ENCODE data around the gene ASPRV1.

The ASPRV1 gene

GRCh38 chr2:69985688-69986087, 24.3 kb upstream of the ASPRV1 start:
- TF ChIP-seq POLR2AphosphoS5 (IDR thresholded peaks at IDR 0.05; ENCODE audit: low read depth, low read length): no peak
- TF ChIP-seq TAF1 (IDR thresholded peaks at IDR 0.05; ENCODE audit: borderline replicate concordance, low read depth, low read length): no peak
- TF ChIP-seq POLR2A (IDR thresholded peaks at IDR 0.05; ENCODE audit: low read depth, low read length): no peak
- DNase-seq (ENCODE audit: insufficient read length): no peak
- FAIRE-seq: no peak

- no peak for TF ChIP-seq POLR2A (IDR thresholded peaks at IDR 0.05; ENCODE audit: low read depth, low read length)
- no peak for TF ChIP-seq TAF1 (IDR thresholded peaks at IDR 0.05; ENCODE audit: borderline replicate concordance, low read depth, low read length)
- TF ChIP-seq POLR2AphosphoS5 (IDR thresholded peaks at IDR 0.05; ENCODE audit: low read depth, low read length): no peak
- DNase-seq (ENCODE audit: insufficient read length) (no peak), FAIRE-seq (no peak)
These were observed 23.8 kb upstream of the ASPRV1 start for GRCh38 chr2:69985216-69985615.

- TF ChIP-seq POLR2AphosphoS5 (IDR thresholded peaks at IDR 0.05; ENCODE audit: low read depth, low read length): no peak
- TF ChIP-seq POLR2A (IDR thresholded peaks at IDR 0.05; ENCODE audit: low read depth, low read length): no peak
- TF ChIP-seq TAF1 (IDR thresholded peaks at IDR 0.05; ENCODE audit: borderline replicate concordance, low read depth, low read length): no peak
- no peak for FAIRE-seq
- no peak for DNase-seq (ENCODE audit: insufficient read length)
These were observed 22.0 kb upstream of the ASPRV1 start for GRCh38 chr2:69983392-69983966.

- DNase-seq (ENCODE audit: insufficient read length) (no peak), FAIRE-seq (no peak)
- no peak for TF ChIP-seq POLR2AphosphoS5 (IDR thresholded peaks at IDR 0.05; ENCODE audit: low read depth, low read length)
- TF ChIP-seq POLR2A (IDR thresholded peaks at IDR 0.05; ENCODE audit: low read depth, low read length): no peak
- TF ChIP-seq TAF1 (IDR thresholded peaks at IDR 0.05; ENCODE audit: borderline replicate concordance, low read depth, low read length): no peak
These were observed 18.7 kb upstream of the ASPRV1 start for GRCh38 chr2:69979902-69980807.

- TF ChIP-seq TAF1 (IDR thresholded peaks at IDR 0.05; ENCODE audit: borderline replicate concordance, low read depth, low read length) (no peak), POLR2A (IDR thresholded peaks at IDR 0.05; ENCODE audit: low read depth, low read length) (no peak), POLR2AphosphoS5 (IDR thresholded peaks at IDR 0.05; ENCODE audit: low read depth, low read length) (no peak)
- no peak for FAIRE-seq
- no peak for DNase-seq (ENCODE audit: insufficient read length)
These were observed 16.6 kb upstream of the ASPRV1 start for GRCh38 chr2:69977906-69978482.

GRCh38 chr2:69977186-69977585, 15.8 kb upstream of the ASPRV1 start:
- DNase-seq (ENCODE audit: insufficient read length) (no peak), FAIRE-seq (no peak)
- TF ChIP-seq TAF1 (IDR thresholded peaks at IDR 0.05; ENCODE audit: borderline replicate concordance, low read depth, low read length) (no peak), POLR2A (IDR thresholded peaks at IDR 0.05; ENCODE audit: low read depth, low read length) (no peak), POLR2AphosphoS5 (IDR thresholded peaks at IDR 0.05; ENCODE audit: low read depth, low read length) (no peak)

GRCh38 chr2:69975853-69976462, 14.5 kb upstream of the ASPRV1 start:
- TF ChIP-seq TAF1 (IDR thresholded peaks at IDR 0.05; ENCODE audit: borderline replicate concordance, low read depth, low read length): no peak
- FAIRE-seq: no peak
- DNase-seq (ENCODE audit: insufficient read length): no peak

- FAIRE-seq: no peak
- no peak for DNase-seq (ENCODE audit: insufficient read length)
- TF ChIP-seq POLR2A (IDR thresholded peaks at IDR 0.05; ENCODE audit: low read depth, low read length) (no peak), TAF1 (IDR thresholded peaks at IDR 0.05; ENCODE audit: borderline replicate concordance, low read depth, low read length) (no peak), POLR2AphosphoS5 (IDR thresholded peaks at IDR 0.05; ENCODE audit: low read depth, low read length) (no peak)
These were observed 13.9 kb upstream of the ASPRV1 start for GRCh38 chr2:69975136-69975852.

- no peak for TF ChIP-seq POLR2A (IDR thresholded peaks at IDR 0.05; ENCODE audit: low read depth, low read length)
- TF ChIP-seq POLR2AphosphoS5 (IDR thresholded peaks at IDR 0.05; ENCODE audit: low read depth, low read length): no peak
- TF ChIP-seq TAF1 (IDR thresholded peaks at IDR 0.05; ENCODE audit: borderline replicate concordance, low read depth, low read length): no peak
- DNase-seq (ENCODE audit: insufficient read length) (no peak), FAIRE-seq (no peak)
These were observed 11.9 kb upstream of the ASPRV1 start for GRCh38 chr2:69973335-69973735.

GRCh38 chr2:69972822-69973221, 11.4 kb upstream of the ASPRV1 start:
- TF ChIP-seq POLR2A (IDR thresholded peaks at IDR 0.05; ENCODE audit: low read depth, low read length) (no peak), POLR2AphosphoS5 (IDR thresholded peaks at IDR 0.05; ENCODE audit: low read depth, low read length) (no peak), TAF1 (IDR thresholded peaks at IDR 0.05; ENCODE audit: borderline replicate concordance, low read depth, low read length) (no peak)
- DNase-seq (ENCODE audit: insufficient read length) (no peak), FAIRE-seq (no peak)

- no peak for TF ChIP-seq POLR2A (IDR thresholded peaks at IDR 0.05; ENCODE audit: low read depth, low read length)
- TF ChIP-seq POLR2AphosphoS5 (IDR thresholded peaks at IDR 0.05; ENCODE audit: low read depth, low read length): no peak
- no peak for TF ChIP-seq TAF1 (IDR thresholded peaks at IDR 0.05; ENCODE audit: borderline replicate concordance, low read depth, low read length)
- no peak for DNase-seq (ENCODE audit: insufficient read length)
- FAIRE-seq: no peak
These were observed 8.6 kb upstream of the ASPRV1 start for GRCh38 chr2:69969991-69970390.

Measured in GM12892 (cell line).